Effector memory CD4-positive, alpha-beta T cell (primary cell): ENCODE measurements around the gene KLF4.

Experiments used
- DNase-seq, 3 donors: peaks; one replicate each; pipeline ENCODE4 v3.0.0-alpha.2; 2020
- H3K27ac ChIP-seq: 2 replicates; pipeline ENCODE4 v1.7.0; 2013; ENCODE audit warnings: mild to moderate bottlenecking, low read length, moderate library complexity; ENCODE audit not compliant: insufficient read depth, poor library complexity, severe bottlenecking
- H3K27me3 ChIP-seq: replicated peaks from 2 replicates; pipeline ENCODE4 v1.7.0; 2013; ENCODE audit warnings: mild to moderate bottlenecking, low read length; ENCODE audit not compliant: insufficient read depth, control insufficient read depth, poor library complexity, severe bottlenecking
- H3K36me3 ChIP-seq: 2 replicates; pipeline ENCODE4 v1.7.0; 2013; ENCODE audit warnings: mild to moderate bottlenecking, low read length, moderate library complexity; ENCODE audit not compliant: control insufficient read depth, insufficient read depth
- H3K4me1 ChIP-seq: 2 replicates; pipeline ENCODE4 v1.7.0; 2013; ENCODE audit warnings: low read length, mild to moderate bottlenecking; ENCODE audit not compliant: control insufficient read depth, insufficient read depth, poor library complexity, severe bottlenecking
- H3K4me3 ChIP-seq: 2 replicates; pipeline ENCODE4 v1.7.0; 2013; ENCODE audit warnings: low read length, low read depth, mild to moderate bottlenecking; ENCODE audit not compliant: insufficient read depth, poor library complexity, severe bottlenecking
- H3K9me3 ChIP-seq: 2 replicates; pipeline ENCODE4 v1.7.0; 2013; ENCODE audit warnings: mild to moderate bottlenecking, low read length, moderate library complexity; ENCODE audit not compliant: control insufficient read depth

KLF4 gene

DNA sequence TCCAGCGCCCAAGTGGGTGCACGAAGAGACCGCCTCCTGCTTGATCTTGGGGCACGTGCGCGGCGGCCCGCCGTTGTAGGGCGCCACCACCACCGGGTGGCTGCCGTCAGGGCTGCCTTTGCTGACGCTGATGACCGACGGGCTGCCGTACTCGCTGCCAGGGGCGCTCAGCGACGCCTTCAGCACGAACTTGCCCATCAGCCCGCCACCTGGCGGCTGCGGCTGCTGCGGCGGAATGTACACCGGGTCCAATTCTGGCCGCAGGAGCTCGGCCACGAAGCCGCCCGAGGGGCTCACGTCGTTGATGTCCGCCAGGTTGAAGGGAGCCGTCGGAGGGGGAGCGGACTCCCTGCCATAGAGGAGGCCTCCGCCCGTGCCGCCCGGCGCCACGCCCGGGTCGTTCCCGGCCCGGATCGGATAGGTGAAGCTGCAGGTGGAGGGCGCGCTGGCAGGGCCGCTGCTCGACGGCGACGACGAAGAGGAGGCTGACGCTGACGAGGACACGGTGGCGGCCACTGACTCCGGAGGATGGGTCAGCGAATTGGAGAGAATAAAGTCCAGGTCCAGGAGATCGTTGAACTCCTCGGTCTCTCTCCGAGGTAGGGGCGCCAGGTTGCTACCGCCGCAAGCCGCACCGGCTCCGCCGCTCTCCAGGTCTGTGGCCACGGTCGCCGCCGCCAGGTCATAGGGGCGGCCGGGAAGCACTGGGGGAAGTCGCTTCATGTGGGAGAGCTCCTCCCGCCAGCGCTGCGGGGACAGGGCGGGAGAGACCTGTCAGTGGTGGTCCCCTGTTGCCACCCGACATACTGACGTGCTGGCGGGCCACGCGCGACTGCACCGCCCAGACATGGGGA lies 1.8 kb downstream of the KLF4 start:
- DNase-seq = no peak
- H3K27me3 ChIP-seq = peaks cover 16% of the 10 kb centered on the region

GRCh38 chr9:107486674-107487520 lies 2.7 kb downstream of the KLF4 start:
- H3K9me3 ChIP-seq = no peaks in the 10 kb centered on the region
- H3K4me3 ChIP-seq = no peak overlapping the region
- H3K4me1 ChIP-seq = peaks cover 21% of the 10 kb centered on the region
- H3K27me3 ChIP-seq = peaks cover 16% of the 10 kb centered on the region
- DNase-seq = no peak
- H3K27ac ChIP-seq = no peak overlapping the region
- no peaks in the 10 kb centered on the region for H3K36me3 ChIP-seq

More for the DNA sequence above, 1.8 kb downstream of the KLF4 start:
- H3K4me3 ChIP-seq = peak overlapping the region; percentile 42
- H3K4me1 ChIP-seq = peaks cover 21% of the 10 kb centered on the region
- H3K9me3 ChIP-seq = no peaks in the 10 kb centered on the region
- H3K27ac ChIP-seq = no peak overlapping the region
- H3K36me3 ChIP-seq = no peaks in the 10 kb centered on the region

- Histone ChIP-seq H3K4me1 (peaks cover 19% of the 10 kb centered on the region), H3K27me3 (peaks cover 16% of the 10 kb centered on the region), H3K36me3 (no peaks in the 10 kb centered on the region), H3K4me3 (no peak overlapping the region), H3K9me3 (no peaks in the 10 kb centered on the region), H3K27ac (no peak overlapping the region)
- no peak for DNase-seq
Measured at GRCh38 chr9:107485458-107486043, 4.0 kb downstream of the KLF4 start.

- H3K4me1 ChIP-seq = peaks cover 12% of the 10 kb centered on the region
- H3K27me3 ChIP-seq = peaks cover 15% of the 10 kb centered on the region
- H3K36me3 ChIP-seq = no peaks in the 10 kb centered on the region
- no peak overlapping the region for H3K27ac ChIP-seq
- H3K4me3 ChIP-seq = no peak overlapping the region
- DNase-seq = no peak
- no peaks in the 10 kb centered on the region for H3K9me3 ChIP-seq
Measured at GRCh38 chr9:107484117-107484723, 5.3 kb downstream of the KLF4 start.

DNA sequence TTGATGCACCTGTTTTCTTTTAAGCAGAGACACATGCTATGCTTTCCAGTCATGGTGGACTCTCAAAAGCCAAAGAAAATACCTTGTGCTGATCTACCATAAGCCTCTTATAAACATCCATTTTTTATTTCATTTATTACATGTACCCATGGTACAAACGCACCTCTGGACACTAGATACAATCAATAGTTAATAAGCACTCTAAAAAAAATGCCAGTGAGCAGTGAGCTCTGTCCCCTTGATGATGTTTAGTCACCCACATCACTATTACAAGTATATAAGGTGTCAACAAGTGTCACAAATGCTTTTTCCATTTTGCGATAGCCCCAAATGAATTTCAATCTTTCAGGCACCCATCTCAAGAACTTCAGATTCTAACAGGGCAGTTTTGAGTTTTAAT lies 5.9 kb downstream of the KLF4 start:
- peaks cover 6% of the 10 kb centered on the region for H3K4me1 ChIP-seq

DNA sequence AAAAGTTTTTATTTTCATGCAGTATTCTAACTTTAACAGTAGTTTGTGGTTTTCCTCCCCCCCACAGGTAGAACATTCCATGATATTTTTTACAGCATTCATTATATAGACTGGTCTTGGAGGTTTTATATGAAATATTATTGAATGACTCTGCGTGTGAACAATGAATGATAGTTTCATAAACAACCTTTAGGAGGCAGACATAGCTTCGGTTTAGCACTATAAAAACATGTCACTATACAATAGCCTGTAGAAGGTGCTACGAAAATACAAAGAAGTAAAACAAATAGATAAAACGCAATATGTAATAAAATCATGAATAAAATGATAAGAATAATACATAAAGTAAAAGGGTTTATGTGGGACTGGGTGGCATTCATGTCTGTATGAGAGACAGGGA lies 8.5 kb downstream of the KLF4 start:
- H3K27me3 ChIP-seq = no peaks in the 10 kb centered on the region
- H3K36me3 ChIP-seq = no peaks in the 10 kb centered on the region
- no peak overlapping the region for H3K4me3 ChIP-seq
- no peak for DNase-seq
- H3K9me3 ChIP-seq = no peaks in the 10 kb centered on the region
- no peaks in the 10 kb centered on the region for H3K4me1 ChIP-seq
- no peak overlapping the region for H3K27ac ChIP-seq

More for the DNA sequence above, 5.9 kb downstream of the KLF4 start:
- H3K27me3 ChIP-seq = peaks cover 10% of the 10 kb centered on the region
- no peaks in the 10 kb centered on the region for H3K36me3 ChIP-seq
- no peak for DNase-seq
- H3K9me3 ChIP-seq = no peaks in the 10 kb centered on the region
- H3K27ac ChIP-seq = no peak overlapping the region
- no peak overlapping the region for H3K4me3 ChIP-seq

DNA sequence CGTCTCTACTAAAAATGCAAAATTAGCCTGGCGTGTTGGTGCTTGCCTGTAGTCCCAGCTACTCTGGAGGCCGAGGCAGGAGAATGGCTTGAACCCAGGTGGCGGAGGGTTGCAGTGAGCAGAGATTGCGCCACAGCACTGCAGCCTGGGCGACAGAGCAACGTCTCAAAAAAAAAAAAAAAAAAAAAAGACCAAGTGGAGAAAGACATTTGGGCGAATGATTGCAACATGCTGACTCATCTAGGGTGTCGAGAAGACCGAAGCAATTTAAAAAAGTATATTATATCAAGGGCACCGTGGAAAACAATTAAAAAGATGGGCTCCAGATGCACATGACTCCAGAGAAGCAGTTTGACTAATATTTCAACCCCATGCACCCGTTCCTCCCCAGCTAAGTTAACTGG lies 9.2 kb downstream of the KLF4 start:
- no peak overlapping the region for H3K4me3 ChIP-seq
- no peaks in the 10 kb centered on the region for H3K4me1 ChIP-seq
- no peaks in the 10 kb centered on the region for H3K9me3 ChIP-seq
- DNase-seq = no peak
- no peaks in the 10 kb centered on the region for H3K27me3 ChIP-seq
- H3K36me3 ChIP-seq = no peaks in the 10 kb centered on the region
- no peak overlapping the region for H3K27ac ChIP-seq

- DNase-seq = no peak
- H3K4me1 ChIP-seq = no peaks in the 10 kb centered on the region
- H3K9me3 ChIP-seq = no peaks in the 10 kb centered on the region
- H3K36me3 ChIP-seq = no peaks in the 10 kb centered on the region
- no peaks in the 10 kb centered on the region for H3K27me3 ChIP-seq
- H3K4me3 ChIP-seq = no peak overlapping the region
- H3K27ac ChIP-seq = no peak overlapping the region
Measured at GRCh38 chr9:107478805-107479204, 10.8 kb downstream of the KLF4 start.

- Histone ChIP-seq H3K9me3 (no peaks in the 10 kb centered on the region), H3K27ac (no peak overlapping the region), H3K36me3 (no peaks in the 10 kb centered on the region), H3K4me3 (no peak overlapping the region), H3K4me1 (no peaks in the 10 kb centered on the region), H3K27me3 (no peaks in the 10 kb centered on the region)
- DNase-seq = no peak
Measured at GRCh38 chr9:107474124-107474523, 15.4 kb downstream of the KLF4 start.
